ENCODE results near the gene OBP2A.

DNA sequence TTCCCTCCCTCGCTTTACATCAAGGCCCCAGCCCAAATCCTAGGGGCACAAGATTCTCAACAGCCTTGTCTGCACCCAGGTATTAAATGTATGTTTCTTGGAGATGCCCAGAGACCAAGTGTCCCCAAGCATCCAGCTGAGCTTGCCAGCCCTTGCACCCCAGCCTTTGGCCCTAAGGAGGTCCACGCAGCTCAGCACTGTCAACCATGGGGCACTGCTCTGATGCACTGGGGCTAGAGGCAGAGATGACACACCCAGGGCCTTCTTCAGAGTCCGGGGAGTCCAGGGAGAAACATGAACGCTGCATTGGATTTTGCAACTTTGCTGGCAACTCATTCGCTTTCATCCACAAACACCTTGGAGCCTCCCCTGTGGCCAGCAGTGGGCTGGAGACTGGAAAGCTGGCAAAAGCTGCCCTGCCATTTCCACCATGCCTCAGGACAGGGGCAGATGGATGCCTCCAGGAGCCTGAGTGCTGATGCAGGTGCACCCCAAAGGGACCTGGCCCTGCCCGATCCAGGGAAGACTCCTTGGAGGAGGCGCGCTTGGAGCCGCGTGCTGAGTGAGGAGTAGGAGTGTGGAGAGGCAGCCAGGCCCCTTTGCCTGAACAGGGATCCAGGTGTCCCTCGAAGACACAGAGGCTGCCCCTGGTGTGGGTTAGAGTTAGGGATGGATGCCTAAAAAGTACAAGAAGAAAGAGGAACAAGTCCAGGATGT, 34.9 kb downstream of the OBP2A start:
- TF ChIP-seq, protein P1, sequence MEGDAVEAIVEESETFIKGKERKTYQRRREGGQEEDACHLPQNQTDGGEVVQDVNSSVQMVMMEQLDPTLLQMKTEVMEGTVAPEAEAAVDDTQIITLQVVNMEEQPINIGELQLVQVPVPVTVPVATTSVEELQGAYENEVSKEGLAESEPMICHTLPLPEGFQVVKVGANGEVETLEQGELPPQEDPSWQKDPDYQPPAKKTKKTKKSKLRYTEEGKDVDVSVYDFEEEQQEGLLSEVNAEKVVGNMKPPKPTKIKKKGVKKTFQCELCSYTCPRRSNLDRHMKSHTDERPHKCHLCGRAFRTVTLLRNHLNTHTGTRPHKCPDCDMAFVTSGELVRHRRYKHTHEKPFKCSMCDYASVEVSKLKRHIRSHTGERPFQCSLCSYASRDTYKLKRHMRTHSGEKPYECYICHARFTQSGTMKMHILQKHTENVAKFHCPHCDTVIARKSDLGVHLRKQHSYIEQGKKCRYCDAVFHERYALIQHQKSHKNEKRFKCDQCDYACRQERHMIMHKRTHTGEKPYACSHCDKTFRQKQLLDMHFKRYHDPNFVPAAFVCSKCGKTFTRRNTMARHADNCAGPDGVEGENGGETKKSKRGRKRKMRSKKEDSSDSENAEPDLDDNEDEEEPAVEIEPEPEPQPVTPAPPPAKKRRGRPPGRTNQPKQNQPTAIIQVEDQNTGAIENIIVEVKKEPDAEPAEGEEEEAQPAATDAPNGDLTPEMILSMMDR (conservative IDR thresholded peaks at IDR 0.05; ENCODE audit: low read length): no peak
- no peak for TF ChIP-seq EZH2phosphoT487 (IDR thresholded peaks at IDR 0.05; ENCODE audit: borderline replicate concordance, low read depth, low read length)
